HepG2 (cell line): Measurements from ENCODE around the gene LNPK. TPM values are rescaled to one million over a fixed set of nuclear protein-coding genes. Genes with fewer than 3 reads are reported as not detected.
A peak's percentile ranks its signal among the peaks of the same experiment; 100 is the strongest.

ENCODE experiments used
- HMG20B ChIP-seq: conservative IDR thresholded peaks from 2 replicates; pipeline ENCODE4 v1.6.1; 2016; ENCODE audit warnings: missing genetic modification reagents, missing compliant biosample characterization
- HNF4A ChIP-seq: sonication (generic); formaldehyde crosslinking; IDR thresholded peaks from 2 replicates; pipeline ENCODE4 v1.4.0; 2020; ENCODE audit warnings: missing genetic modification reagents
- KLF13 ChIP-seq: sonication (generic); formaldehyde crosslinking; IDR thresholded peaks from 2 replicates; pipeline ENCODE4 v1.4.0; 2020; ENCODE audit warnings: mild to moderate bottlenecking, missing genetic modification reagents
- THYN1 ChIP-seq: sonication (generic); formaldehyde crosslinking; IDR thresholded peaks from 2 replicates; pipeline ENCODE4 v1.8.1; 2023; ENCODE audit warnings: low read depth, mild to moderate bottlenecking, moderate library complexity, missing genetic modification reagents, borderline replicate concordance
- TRIM24 ChIP-seq: sonication (generic); formaldehyde crosslinking; IDR thresholded peaks from 2 replicates; pipeline ENCODE4 v1.8.0; 2022; ENCODE audit warnings: mild to moderate bottlenecking, missing genetic modification reagents
- ZMYM4 ChIP-seq: sonication (generic); formaldehyde crosslinking; IDR thresholded peaks from 2 replicates; pipeline ENCODE4 v1.8.1; 2023; ENCODE audit warnings: mild to moderate bottlenecking, missing genetic modification reagents
- ZNF501 ChIP-seq: sonication (generic); formaldehyde crosslinking; IDR thresholded peaks from 2 replicates; pipeline ENCODE4 v1.5.1; 2020; ENCODE audit warnings: mild to moderate bottlenecking, moderate library complexity, missing genetic modification reagents
- ZNF547 ChIP-seq: sonication (generic); formaldehyde crosslinking; IDR thresholded peaks from 2 replicates; pipeline ENCODE4 v1.5.1; 2020; ENCODE audit warnings: mild to moderate bottlenecking, missing genetic modification reagents
- ZNF790 ChIP-seq: sonication (generic); formaldehyde crosslinking; IDR thresholded peaks from 2 replicates; pipeline ENCODE4 v1.8.0; 2022; ENCODE audit warnings: missing genetic modification reagents, mild to moderate bottlenecking, borderline replicate concordance
- polyA plus RNA-seq, 8 experiments: library from polyadenylated mRNA; depleted of rRNA in 3 of 8; stranded (reverse) in 7 of 8; unstranded in 1 of 8; fragments of >200 nt; fragmentation: Illumina TruSeq in 4 of 8; extraction: Trizol in 4 of 8; gene quantifications; 2 replicates each; pipeline versions ENCODE4 v1.2.1 to v1.2.3, GENCODE V29; 2011 to 2016; ENCODE audit warnings: low read depth in 4 of 8, missing spikeins in 1 of 8, mixed read lengths in 1 of 8; ENCODE audit not compliant: insufficient read depth in 1 of 8
- total RNA-seq, 5 experiments: library from RNA; depleted of rRNA; stranded (reverse); fragments of >200 nt; fragmentation: Illumina TruSeq; extraction: Trizol; gene quantifications; 2 replicates each; pipeline ENCODE4 v1.2.3, GENCODE V29; 2016; ENCODE audit warnings: low read depth in 1 of 5
- TF ChIP-seq, protein P1 (sequence below): sonication (generic); formaldehyde crosslinking; IDR thresholded peaks from 2 replicates; pipeline ENCODE4 v1.5.1; 2020; ENCODE audit warnings: mild to moderate bottlenecking, missing genetic modification reagents
- TF ChIP-seq, protein P2 (sequence below): sonication (generic); formaldehyde crosslinking; IDR thresholded peaks from 2 replicates; pipeline ENCODE4 v1.4.0; 2020; ENCODE audit warnings: missing genetic modification reagents
- TF ChIP-seq, protein P3 (sequence below): sonication (generic); formaldehyde crosslinking; IDR thresholded peaks from 2 replicates; pipeline ENCODE4 v1.8.0; 2022; ENCODE audit warnings: mild to moderate bottlenecking, missing genetic modification reagents
- TF ChIP-seq, protein P4 (sequence below): sonication (generic); IDR thresholded peaks from 2 replicates; pipeline ENCODE4 v1.6.1; 2016; ENCODE audit warnings: low read depth, borderline replicate concordance
- TF ChIP-seq, protein P5 (sequence below): sonication (generic); formaldehyde crosslinking; conservative IDR thresholded peaks from 2 replicates; pipeline ENCODE4 v1.8.0; 2022; ENCODE audit warnings: missing genetic modification reagents
- TF ChIP-seq, protein P6 (sequence below): IDR thresholded peaks from 2 replicates; pipeline ENCODE4 v1.6.1; 2016; ENCODE audit warnings: missing biosample characterization, missing genetic modification reagents, low read depth
- TF ChIP-seq, protein P7 (sequence below): sonication (generic); formaldehyde crosslinking; IDR thresholded peaks from 2 replicates; pipeline ENCODE4 v1.5.0; 2020; ENCODE audit warnings: missing genetic modification reagents

Gene LNPK
- total and polyA plus RNA-seq, 2 of the 13 experiments (the other 11 are each of a cell fraction or from before 2014, with no cell fraction given): 25.4 to 26.1 TPM

DNA sequence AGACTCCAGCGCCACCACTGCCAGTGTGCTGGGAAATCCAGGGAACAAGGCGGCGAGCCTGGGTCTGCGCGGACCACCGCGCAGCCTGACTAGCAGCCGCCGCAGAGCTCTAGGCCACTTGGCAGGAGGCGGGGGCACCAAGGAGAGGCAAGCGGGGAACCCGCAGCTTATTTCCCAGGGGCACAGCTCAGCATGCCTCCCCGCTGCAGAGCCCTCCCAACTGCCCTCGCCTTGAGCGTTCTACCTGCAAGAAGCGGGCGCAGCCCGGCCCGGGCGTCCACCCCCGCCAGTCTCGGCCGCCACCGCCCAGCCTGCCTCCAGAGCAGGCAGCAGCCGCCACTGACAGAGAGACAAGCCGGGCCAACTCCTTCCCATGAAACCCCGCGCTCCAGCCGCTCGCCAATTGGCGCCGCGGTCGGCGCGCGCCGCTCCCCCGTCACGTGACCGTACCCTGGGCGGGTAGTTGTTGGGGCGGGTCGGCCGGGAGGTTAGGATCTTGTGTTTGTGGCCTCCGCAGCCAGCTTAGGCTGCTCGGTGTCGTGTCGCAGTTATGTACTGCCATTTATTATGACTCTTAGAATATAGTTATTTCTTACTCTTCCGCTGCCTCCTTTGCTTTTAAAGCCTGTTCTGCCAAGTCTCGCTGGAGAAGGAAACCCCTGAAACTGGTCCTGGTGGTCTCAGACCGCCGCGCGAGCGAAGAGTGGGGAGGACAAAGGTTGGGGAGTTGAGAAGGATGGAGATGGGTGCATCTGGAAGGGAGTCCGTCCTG is at the start of gene LNPK (continued):
- TF ChIP-seq, protein P1, sequence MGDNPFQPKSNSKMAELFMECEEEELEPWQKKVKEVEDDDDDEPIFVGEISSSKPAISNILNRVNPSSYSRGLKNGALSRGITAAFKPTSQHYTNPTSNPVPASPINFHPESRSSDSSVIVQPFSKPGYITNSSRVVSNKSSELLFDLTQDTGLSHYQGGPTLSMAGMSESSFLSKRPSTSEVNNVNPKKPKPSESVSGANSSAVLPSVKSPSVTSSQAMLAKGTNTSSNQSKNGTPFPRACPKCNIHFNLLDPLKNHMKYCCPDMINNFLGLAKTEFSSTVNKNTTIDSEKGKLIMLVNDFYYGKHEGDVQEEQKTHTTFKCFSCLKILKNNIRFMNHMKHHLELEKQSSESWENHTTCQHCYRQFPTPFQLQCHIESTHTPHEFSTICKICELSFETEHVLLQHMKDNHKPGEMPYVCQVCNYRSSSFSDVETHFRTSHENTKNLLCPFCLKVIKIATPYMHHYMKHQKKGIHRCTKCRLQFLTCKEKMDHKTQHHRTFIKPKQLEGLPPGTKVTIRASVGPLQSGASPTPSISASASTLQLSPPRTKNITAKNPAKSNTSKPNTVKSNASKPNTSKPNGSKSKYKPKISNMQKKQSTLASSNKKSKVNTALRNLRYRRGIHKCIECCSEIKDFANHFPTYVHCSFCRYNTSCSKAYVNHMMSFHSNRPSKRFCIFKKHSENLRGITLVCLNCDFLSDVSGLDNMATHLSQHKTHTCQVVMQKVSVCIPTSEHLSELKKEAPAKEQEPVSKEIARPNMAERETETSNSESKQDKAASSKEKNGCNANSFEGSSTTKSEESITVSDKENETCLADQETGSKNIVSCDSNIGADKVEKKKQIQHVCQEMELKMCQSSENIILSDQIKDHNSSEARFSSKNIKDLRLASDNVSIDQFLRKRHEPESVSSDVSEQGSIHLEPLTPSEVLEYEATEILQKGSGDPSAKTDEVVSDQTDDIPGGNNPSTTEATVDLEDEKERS (CRISPR knock-in tag): peak; percentile 65
- TF ChIP-seq, protein P2, sequence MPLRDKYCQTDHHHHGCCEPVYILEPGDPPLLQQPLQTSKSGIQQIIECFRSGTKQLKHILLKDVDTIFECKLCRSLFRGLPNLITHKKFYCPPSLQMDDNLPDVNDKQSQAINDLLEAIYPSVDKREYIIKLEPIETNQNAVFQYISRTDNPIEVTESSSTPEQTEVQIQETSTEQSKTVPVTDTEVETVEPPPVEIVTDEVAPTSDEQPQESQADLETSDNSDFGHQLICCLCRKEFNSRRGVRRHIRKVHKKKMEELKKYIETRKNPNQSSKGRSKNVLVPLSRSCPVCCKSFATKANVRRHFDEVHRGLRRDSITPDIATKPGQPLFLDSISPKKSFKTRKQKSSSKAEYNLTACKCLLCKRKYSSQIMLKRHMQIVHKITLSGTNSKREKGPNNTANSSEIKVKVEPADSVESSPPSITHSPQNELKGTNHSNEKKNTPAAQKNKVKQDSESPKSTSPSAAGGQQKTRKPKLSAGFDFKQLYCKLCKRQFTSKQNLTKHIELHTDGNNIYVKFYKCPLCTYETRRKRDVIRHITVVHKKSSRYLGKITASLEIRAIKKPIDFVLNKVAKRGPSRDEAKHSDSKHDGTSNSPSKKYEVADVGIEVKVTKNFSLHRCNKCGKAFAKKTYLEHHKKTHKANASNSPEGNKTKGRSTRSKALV (CRISPR knock-in tag): peak; percentile 39; the same call in 1 of the 2 replicates
- no peak; the same call in 1 of the 2 replicates for TF ChIP-seq ZNF790 (CRISPR knock-in tag)
- no peak for TF ChIP-seq THYN1 (CRISPR knock-in tag)
- 0 out of 2 replicates have a peak, but pooled peaks have one; percentile 23 for TF ChIP-seq HNF4A
- TF ChIP-seq, protein P3, sequence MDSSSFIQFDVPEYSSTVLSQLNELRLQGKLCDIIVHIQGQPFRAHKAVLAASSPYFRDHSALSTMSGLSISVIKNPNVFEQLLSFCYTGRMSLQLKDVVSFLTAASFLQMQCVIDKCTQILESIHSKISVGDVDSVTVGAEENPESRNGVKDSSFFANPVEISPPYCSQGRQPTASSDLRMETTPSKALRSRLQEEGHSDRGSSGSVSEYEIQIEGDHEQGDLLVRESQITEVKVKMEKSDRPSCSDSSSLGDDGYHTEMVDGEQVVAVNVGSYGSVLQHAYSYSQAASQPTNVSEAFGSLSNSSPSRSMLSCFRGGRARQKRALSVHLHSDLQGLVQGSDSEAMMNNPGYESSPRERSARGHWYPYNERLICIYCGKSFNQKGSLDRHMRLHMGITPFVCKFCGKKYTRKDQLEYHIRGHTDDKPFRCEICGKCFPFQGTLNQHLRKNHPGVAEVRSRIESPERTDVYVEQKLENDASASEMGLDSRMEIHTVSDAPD (CRISPR knock-in tag): no peak
- 0 out of 2 replicates have a peak, but pooled peaks have one; percentile 57 for TF ChIP-seq KLF13 (CRISPR knock-in tag)
- TF ChIP-seq, protein P4, sequence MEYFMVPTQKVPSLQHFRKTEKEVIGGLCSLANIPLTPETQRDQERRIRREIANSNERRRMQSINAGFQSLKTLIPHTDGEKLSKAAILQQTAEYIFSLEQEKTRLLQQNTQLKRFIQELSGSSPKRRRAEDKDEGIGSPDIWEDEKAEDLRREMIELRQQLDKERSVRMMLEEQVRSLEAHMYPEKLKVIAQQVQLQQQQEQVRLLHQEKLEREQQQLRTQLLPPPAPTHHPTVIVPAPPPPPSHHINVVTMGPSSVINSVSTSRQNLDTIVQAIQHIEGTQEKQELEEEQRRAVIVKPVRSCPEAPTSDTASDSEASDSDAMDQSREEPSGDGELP: peak; percentile 62; the same call in 1 of the 2 replicates
- no peak for TF ChIP-seq HMG20B (CRISPR knock-in tag)
- TF ChIP-seq, protein P5, sequence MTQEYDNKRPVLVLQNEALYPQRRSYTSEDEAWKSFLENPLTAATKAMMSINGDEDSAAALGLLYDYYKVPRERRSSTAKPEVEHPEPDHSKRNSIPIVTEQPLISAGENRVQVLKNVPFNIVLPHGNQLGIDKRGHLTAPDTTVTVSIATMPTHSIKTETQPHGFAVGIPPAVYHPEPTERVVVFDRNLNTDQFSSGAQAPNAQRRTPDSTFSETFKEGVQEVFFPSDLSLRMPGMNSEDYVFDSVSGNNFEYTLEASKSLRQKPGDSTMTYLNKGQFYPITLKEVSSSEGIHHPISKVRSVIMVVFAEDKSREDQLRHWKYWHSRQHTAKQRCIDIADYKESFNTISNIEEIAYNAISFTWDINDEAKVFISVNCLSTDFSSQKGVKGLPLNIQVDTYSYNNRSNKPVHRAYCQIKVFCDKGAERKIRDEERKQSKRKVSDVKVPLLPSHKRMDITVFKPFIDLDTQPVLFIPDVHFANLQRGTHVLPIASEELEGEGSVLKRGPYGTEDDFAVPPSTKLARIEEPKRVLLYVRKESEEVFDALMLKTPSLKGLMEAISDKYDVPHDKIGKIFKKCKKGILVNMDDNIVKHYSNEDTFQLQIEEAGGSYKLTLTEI (CRISPR knock-in tag): no peak
- TF ChIP-seq, protein P6, sequence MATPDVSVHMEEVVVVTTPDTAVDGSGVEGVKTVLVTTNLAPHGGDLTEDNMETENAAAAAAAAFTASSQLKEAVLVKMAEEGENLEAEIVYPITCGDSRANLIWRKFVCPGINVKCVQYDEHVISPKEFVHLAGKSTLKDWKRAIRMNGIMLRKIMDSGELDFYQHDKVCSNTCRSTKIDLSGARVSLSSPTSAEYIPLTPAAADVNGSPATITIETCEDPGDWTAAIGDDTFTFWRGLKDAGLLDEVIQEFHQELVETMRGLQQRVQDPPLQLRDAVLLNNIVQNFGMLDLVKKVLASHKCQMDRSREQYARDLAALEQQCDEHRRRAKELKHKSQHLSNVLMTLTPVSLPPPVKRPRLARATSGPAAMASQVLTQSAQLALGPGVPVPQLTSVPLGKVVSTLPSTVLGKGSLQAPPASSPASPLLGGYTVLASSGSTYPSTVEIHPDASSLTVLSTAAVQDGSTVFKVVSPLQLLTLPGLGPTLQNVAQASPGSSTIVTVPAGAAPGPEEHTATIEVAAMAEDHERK (CRISPR knock-in tag): no peak
- peak; percentile 42; the same call in 1 of the 2 replicates for TF ChIP-seq ZNF547 (CRISPR knock-in tag)
- no peak for TF ChIP-seq TRIM24 (CRISPR knock-in tag)
- TF ChIP-seq ZNF501 (CRISPR knock-in tag): peak; percentile 96
- peak; percentile 93 for TF ChIP-seq ZMYM4 (CRISPR knock-in tag)
- TF ChIP-seq, protein P7, sequence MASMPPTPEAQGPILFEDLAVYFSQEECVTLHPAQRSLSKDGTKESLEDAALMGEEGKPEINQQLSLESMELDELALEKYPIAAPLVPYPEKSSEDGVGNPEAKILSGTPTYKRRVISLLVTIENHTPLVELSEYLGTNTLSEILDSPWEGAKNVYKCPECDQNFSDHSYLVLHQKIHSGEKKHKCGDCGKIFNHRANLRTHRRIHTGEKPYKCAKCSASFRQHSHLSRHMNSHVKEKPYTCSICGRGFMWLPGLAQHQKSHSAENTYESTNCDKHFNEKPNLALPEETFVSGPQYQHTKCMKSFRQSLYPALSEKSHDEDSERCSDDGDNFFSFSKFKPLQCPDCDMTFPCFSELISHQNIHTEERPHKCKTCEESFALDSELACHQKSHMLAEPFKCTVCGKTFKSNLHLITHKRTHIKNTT (CRISPR knock-in tag): no peak
